OCI-LY7 (cell line): ENCODE data around the gene HMCN1. TPM values are rescaled to one million over a fixed set of nuclear protein-coding genes. Genes with fewer than 3 reads are reported as not detected.

Experiments
- BruUV-seq: library from RNA; stranded (reverse); fragments of 400-500 nt; replicated peaks from 2 replicates; lab custom pipeline; 2021; lab: Mats Ljungman, UMichigan
- CTCF ChIA-PET: fragments of 300-600 bp; sonication (Branson Sonifier 250); formaldehyde crosslinking; loops from one replicate; lab custom pipeline; 2022; ENCODE audit warnings: antibody characterized with exemption; ENCODE audit not compliant: unreplicated experiment; lab: Charles Lee
- POLR2A ChIA-PET: fragments of 300-600 bp; sonication (Branson Sonifier 250); formaldehyde crosslinking; loops from one replicate; lab custom pipeline; 2022; ENCODE audit warnings: antibody characterized with exemption; lab: Charles Lee
- DNase-seq: peaks from one replicate; pipeline ENCODE4 v3.0.0-alpha.2; 2015; ENCODE audit warnings: low spot score
- H2AFZ ChIP-seq: fragments of 200-600 bp; sonication (generic), shearing (Covaris generic); 2 replicates; pipeline ENCODE4 v1.6.1; 2014; ENCODE audit warnings: mild to moderate bottlenecking, antibody characterized with exemption, low read length, moderate library complexity
- H3K27ac ChIP-seq: fragments of 200-600 bp; sonication (generic); 2 replicates; pipeline ENCODE4 v1.5.1; 2014; ENCODE audit warnings: mixed run types, low read depth, mild to moderate bottlenecking, moderate library complexity, low read length, inconsistent platforms; ENCODE audit not compliant: poor library complexity, severe bottlenecking
- H3K36me3 ChIP-seq: fragments of 200-600 bp; sonication (generic); 2 replicates; pipeline ENCODE4 v1.6.1; 2014; ENCODE audit warnings: mild to moderate bottlenecking, antibody characterized with exemption, low read length, moderate library complexity, mixed read lengths; ENCODE audit not compliant: insufficient read depth
- H3K4me1 ChIP-seq: fragments of 200-600 bp; sonication (generic); 2 replicates; pipeline ENCODE4 v1.5.1; 2014; ENCODE audit warnings: mild to moderate bottlenecking, low read length; ENCODE audit not compliant: insufficient read depth, poor library complexity, severe bottlenecking
- H3K4me2 ChIP-seq: fragments of 200-600 bp; sonication (generic); 2 replicates; pipeline ENCODE4 v1.6.1; 2014; ENCODE audit warnings: mild to moderate bottlenecking, low read length
- H3K4me3 ChIP-seq: fragments of 200-600 bp; sonication (generic); 2 replicates; pipeline ENCODE4 v1.5.1; 2014; ENCODE audit warnings: mild to moderate bottlenecking, low read depth, low read length; ENCODE audit not compliant: poor library complexity, severe bottlenecking
- H3K79me2 ChIP-seq: fragments of 200-600 bp; sonication (generic); 2 replicates; pipeline ENCODE4 v1.6.1; 2016; ENCODE audit warnings: low read depth, mild to moderate bottlenecking, low read length, moderate library complexity, mixed read lengths; ENCODE audit not compliant: insufficient read depth
- H3K9me2 ChIP-seq: fragments of 200-600 bp; sonication (generic); 2 replicates; pipeline ENCODE4 v1.6.1; 2016; ENCODE audit warnings: mild to moderate bottlenecking, low read length, mixed read lengths; ENCODE audit not compliant: insufficient read depth
- H3K9me3 ChIP-seq: fragments of 200-600 bp; sonication (generic); 2 replicates; pipeline ENCODE4 v1.6.1; 2014; ENCODE audit warnings: mild to moderate bottlenecking, mixed run types, low read length, mixed read lengths
- H4K20me1 ChIP-seq: fragments of 200-600 bp; sonication (generic); 2 replicates; pipeline ENCODE4 v1.6.1; 2014; ENCODE audit warnings: mild to moderate bottlenecking, antibody characterized with exemption, low read length, moderate library complexity, mixed read lengths; ENCODE audit not compliant: insufficient read depth
- EZH2phosphoT487 ChIP-seq: fragments of 200-600 bp; sonication (generic); IDR thresholded peaks from 2 replicates; pipeline ENCODE4 v1.6.1; 2018; ENCODE audit warnings: low read depth, borderline replicate concordance, mild to moderate bottlenecking, mixed run types, antibody characterized with exemption, low read length, moderate library complexity, mixed read lengths
- intact Hi-C: fragments of 100-400 bp; cut with micrococcal nuclease; formaldehyde crosslinking; loops from one replicate; pipeline ENCODE4 v1.10.0; 2022; ENCODE audit not compliant: unreplicated experiment
- total RNA-seq, 2 experiments: library from RNA; depleted of rRNA in 1 of 2; stranded (reverse); fragments of >200 nt in 1 of 2; shearing (Covaris generic) in 1 of 2; gene quantifications; 2 replicates each; pipeline ENCODE4 v1.2.3, GENCODE V29; 2014 to 2022
- TF ChIP-seq, protein P1 (sequence below): fragments of 200-600 bp; sonication (generic); conservative IDR thresholded peaks from 2 replicates; pipeline ENCODE4 v1.5.1; 2014; ENCODE audit warnings: mild to moderate bottlenecking, antibody characterized with exemption, low read length, moderate library complexity, mixed read lengths

HMCN1 gene
- total RNA-seq, 2 experiments from 2014 or later, result 0.02 TPM; not detected in 1

DNA sequence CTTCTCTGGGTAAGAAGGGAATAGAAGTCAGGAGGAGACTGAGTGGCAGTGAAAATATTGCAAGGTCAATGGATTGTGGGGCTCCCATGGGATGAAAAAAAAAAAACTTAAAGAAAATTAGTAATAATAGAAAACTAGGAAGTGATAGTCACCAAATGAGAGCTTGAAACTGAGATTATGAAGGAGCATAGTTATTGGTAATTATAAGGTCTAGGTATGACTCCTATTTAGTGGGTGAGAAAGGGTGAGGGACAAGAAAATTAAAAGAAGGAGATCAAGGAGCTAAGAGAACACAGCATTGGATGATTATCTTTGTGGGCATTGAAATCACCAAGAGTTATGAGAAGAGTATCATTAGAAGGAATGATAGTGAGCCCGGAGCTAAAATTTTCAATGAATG is 339.5 kb downstream of the HMCN1 start:
- H3K27ac ChIP-seq, result no peak overlapping the region
- intact Hi-C loops, result no loop called here
- no peak for TF ChIP-seq EZH2phosphoT487
- TF ChIP-seq, protein P1, sequence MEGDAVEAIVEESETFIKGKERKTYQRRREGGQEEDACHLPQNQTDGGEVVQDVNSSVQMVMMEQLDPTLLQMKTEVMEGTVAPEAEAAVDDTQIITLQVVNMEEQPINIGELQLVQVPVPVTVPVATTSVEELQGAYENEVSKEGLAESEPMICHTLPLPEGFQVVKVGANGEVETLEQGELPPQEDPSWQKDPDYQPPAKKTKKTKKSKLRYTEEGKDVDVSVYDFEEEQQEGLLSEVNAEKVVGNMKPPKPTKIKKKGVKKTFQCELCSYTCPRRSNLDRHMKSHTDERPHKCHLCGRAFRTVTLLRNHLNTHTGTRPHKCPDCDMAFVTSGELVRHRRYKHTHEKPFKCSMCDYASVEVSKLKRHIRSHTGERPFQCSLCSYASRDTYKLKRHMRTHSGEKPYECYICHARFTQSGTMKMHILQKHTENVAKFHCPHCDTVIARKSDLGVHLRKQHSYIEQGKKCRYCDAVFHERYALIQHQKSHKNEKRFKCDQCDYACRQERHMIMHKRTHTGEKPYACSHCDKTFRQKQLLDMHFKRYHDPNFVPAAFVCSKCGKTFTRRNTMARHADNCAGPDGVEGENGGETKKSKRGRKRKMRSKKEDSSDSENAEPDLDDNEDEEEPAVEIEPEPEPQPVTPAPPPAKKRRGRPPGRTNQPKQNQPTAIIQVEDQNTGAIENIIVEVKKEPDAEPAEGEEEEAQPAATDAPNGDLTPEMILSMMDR, result no peak
- no peaks in the 10 kb centered on the region for H3K9me2 ChIP-seq
- H3K4me1 ChIP-seq, result no peaks in the 10 kb centered on the region
- POLR2A ChIA-PET, result interaction anchor here (0.6 to 0.7 kb wide), 4 partner anchors 26 to 1102 kb away, joined by 3 read pairs; no protein-coding TSS in a partner anchor
- H3K4me2 ChIP-seq, result no peak overlapping the region
- BruUV-seq, result no TSS peak
- no peak overlapping the region for H2AFZ ChIP-seq
- DNase-seq, result no peak
- H4K20me1 ChIP-seq, result no peaks in the 10 kb centered on the region
- no peaks in the 10 kb centered on the region for H3K36me3 ChIP-seq
- no peaks in the 10 kb centered on the region for H3K79me2 ChIP-seq
- CTCF ChIA-PET, result no interaction called here
- H3K9me3 ChIP-seq, result no peaks in the 10 kb centered on the region
- no peak overlapping the region for H3K4me3 ChIP-seq

DNA sequence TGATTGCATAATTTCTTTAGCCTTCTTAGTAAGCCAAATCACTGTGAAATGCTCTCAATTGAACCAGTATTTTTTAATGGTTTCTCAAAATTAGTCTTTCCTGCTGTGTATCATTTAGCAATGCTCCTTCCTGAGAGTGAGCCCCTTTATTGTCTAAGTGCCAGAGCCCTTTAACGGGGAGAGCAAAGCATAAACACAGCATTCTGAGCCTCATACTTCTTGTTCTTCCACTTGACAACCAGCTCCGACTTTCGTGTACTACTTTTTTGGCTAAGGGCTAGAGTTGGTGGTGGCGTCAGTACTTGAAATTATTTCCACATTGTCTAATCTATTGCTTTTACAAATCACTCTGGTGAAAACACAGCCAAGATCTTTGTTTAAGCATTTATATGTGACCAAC is 341.8 kb downstream of the HMCN1 start:
- ChIA-PET CTCF (no interaction called here), POLR2A (interaction anchor here (1.2 kb wide), 1 partner anchor 33 kb away, joined by 3 read pairs; no protein-coding TSS in a partner anchor)
- no TSS peak for BruUV-seq
- H3K36me3 ChIP-seq, result no peaks in the 10 kb centered on the region
- TF ChIP-seq EZH2phosphoT487, result no peak
- TF ChIP-seq, protein P1, result no peak
- H2AFZ ChIP-seq, result no peak overlapping the region
- no peak overlapping the region for H3K4me2 ChIP-seq
- no peaks in the 10 kb centered on the region for H3K79me2 ChIP-seq
- DNase-seq, result no peak
- H3K27ac ChIP-seq, result no peak overlapping the region
- no peaks in the 10 kb centered on the region for H3K9me3 ChIP-seq
- no peaks in the 10 kb centered on the region for H4K20me1 ChIP-seq
- intact Hi-C loops, result no loop called here
- H3K4me1 ChIP-seq, result peaks cover 6% of the 10 kb centered on the region
- no peaks in the 10 kb centered on the region for H3K9me2 ChIP-seq
- no peak overlapping the region for H3K4me3 ChIP-seq

DNA sequence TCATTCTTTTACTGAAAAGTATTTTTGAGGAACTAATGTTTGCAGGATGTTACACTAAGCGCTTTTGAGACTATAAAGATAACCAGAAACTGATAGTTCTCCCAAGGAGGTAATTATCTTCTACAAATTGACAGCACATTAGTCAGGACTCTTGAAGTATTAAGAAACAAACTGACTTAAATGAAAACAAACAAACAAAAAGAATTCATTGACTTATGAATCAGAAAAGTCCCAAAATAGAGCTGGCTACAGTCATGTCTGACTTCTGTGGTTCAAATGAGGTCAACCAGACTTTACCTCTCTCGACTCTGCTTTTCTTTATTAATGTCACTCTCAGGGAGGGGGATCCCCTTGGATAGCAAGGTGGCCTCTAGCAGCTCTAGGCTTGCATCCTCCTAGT is 344.1 kb downstream of the HMCN1 start:
- ChIA-PET CTCF (no interaction called here), POLR2A (interaction anchor here (0.5 kb wide), 1 partner anchor 45 kb away, joined by 5 read pairs; no protein-coding TSS in a partner anchor)
- Histone ChIP-seq H3K9me3 (no peaks in the 10 kb centered on the region), H3K9me2 (no peaks in the 10 kb centered on the region), H3K4me3 (no peak overlapping the region), H3K27ac (no peak overlapping the region), H3K4me1 (peaks cover 24% of the 10 kb centered on the region), H3K36me3 (no peaks in the 10 kb centered on the region), H2AFZ (no peak overlapping the region), H3K4me2 (no peak overlapping the region), H3K79me2 (no peaks in the 10 kb centered on the region), H4K20me1 (no peaks in the 10 kb centered on the region)
- TF ChIP-seq EZH2phosphoT487, result no peak
- DNase-seq, result no peak
- intact Hi-C loops, result no loop called here
- BruUV-seq, result no TSS peak
